GM19193 (cell line): ENCODE data around the gene NAT9.

ENCODE experiments used
- POLR2A ChIP-seq: IDR thresholded peaks from 4 replicates; pipeline ENCODE4 v1.6.1; 2011; ENCODE audit not compliant: insufficient read depth, insufficient read length; ENCODE audit errors: extremely low read depth

NAT9 gene

GRCh38 chr17:74752822-74753401 is 23.2 kb downstream of the NAT9 start:
- TF ChIP-seq POLR2A, result no peak

GRCh38 chr17:74752415-74752814 is 23.7 kb downstream of the NAT9 start:
- TF ChIP-seq POLR2A, result no peak

- TF ChIP-seq POLR2A, result no peak
Measured at GRCh38 chr17:74750327-74751069, 25.6 kb downstream of the NAT9 start.

GRCh38 chr17:74750039-74750326 is 26.2 kb downstream of the NAT9 start:
- TF ChIP-seq POLR2A, result no peak

GRCh38 chr17:74749279-74750038 is 26.7 kb downstream of the NAT9 start:
- no peak for TF ChIP-seq POLR2A

- TF ChIP-seq POLR2A, result peak; percentile 97
Measured at GRCh38 chr17:74748529-74749278, 27.4 kb downstream of the NAT9 start, which contains the start of gene NHERF1. NHERF1 (plus strand) TSS chr17:74748628; CDS start chr17:74748847, 219 bp downstream.

GRCh38 chr17:74748279-74748528 is 27.9 kb downstream of the NAT9 start:
- TF ChIP-seq POLR2A, result no peak

- TF ChIP-seq POLR2A, result no peak
Measured at GRCh38 chr17:74746922-74747321, 29.2 kb downstream of the NAT9 start.

GRCh38 chr17:74746376-74746775 is 29.8 kb downstream of the NAT9 start:
- no peak for TF ChIP-seq POLR2A

GRCh38 chr17:74745548-74746177 is 30.5 kb downstream of the NAT9 start:
- no peak for TF ChIP-seq POLR2A

- no peak for TF ChIP-seq POLR2A
Measured at GRCh38 chr17:74744714-74745547, 31.2 kb downstream of the NAT9 start.

- TF ChIP-seq POLR2A, result no peak
Measured at GRCh38 chr17:74744349-74744713, 31.8 kb downstream of the NAT9 start.

GRCh38 chr17:74743755-74744154 is 32.4 kb downstream of the NAT9 start:
- TF ChIP-seq POLR2A, result no peak

GRCh38 chr17:74742978-74743545 is 33.1 kb downstream of the NAT9 start:
- TF ChIP-seq POLR2A, result no peak
